A549 treated with RU486 at 1 μM for 4 hours (cell line): Measurements from ENCODE around the gene ZNF474. TPM values are rescaled to one million over a fixed set of nuclear protein-coding genes. Genes with fewer than 3 reads are reported as not detected.

Experiments used
- total RNA-seq: library from RNA; stranded (reverse); fragments of 200-300 nt; extraction: Qiagen RNA extraction; gene quantifications from 5 replicates; pipeline ENCODE4 v1.2.3, GENCODE V29; 2022; ENCODE audit warnings: low read depth

ZNF474 gene
- 0.15 to 0.32 TPM (median 0.21 TPM) in 5 replicates for total RNA-seq

DNA sequence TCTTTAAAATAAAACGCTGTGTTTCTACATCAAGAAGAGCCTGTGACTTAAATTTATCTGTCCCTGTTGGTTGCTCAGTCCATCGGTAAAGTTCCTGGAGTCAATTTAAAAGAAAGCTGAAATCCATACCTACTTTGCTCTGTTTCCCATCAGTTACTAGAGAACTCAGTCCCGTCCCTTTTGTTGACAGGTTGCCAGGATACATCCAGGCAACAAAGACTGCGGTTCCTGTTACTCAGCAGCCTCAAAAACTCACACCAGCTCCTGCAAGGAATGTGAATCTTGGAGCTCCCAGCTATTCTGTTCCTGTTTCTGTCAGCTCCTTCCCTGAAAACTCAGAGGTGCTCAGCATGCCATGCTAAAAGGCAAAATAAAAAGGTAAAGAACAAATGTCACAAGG lies at the start of gene ZNF474:
ZNF474 (plus strand) TSS at position 241 of the 400 bp plus-strand sequence. CDS start 22,445 bp downstream, outside the sequence.

Other genes with a start within 250 kb of the ZNF474 start
- gene SRFBP1, start 167.6 kb upstream of the ZNF474 start, total RNA-seq, result 6.6 to 14.2 TPM (median 11.4 TPM) in 5 replicates
- 0.95 to 2.0 TPM (median 1.2 TPM) in 5 replicates for gene LOX, start 51.3 kb upstream of the ZNF474 start, total RNA-seq
- gene SNCAIP, start 182.7 kb downstream of the ZNF474 start, total RNA-seq, result not detected in 5 replicates